Heart left ventricle (tissue), 16 donors: ENCODE measurements around the gene NR2C2AP. TPM values are rescaled to one million over a fixed set of nuclear protein-coding genes. Genes with fewer than 3 reads are reported as not detected.
"Not testable (repeated sequence)": the region's sequence is repeated elsewhere in the genome, so short reads cannot be mapped to it uniquely, and the experiment has no call there.

ENCODE experiments used
- ATAC-seq, 4 donors: fragments of 200-7000 bp; cut with Tn5 transposase; one replicate each; pipeline ENCODE4 v1.9.1; 2020 to 2022; ENCODE audit warnings: moderate library complexity in 4 of 4, mild to moderate bottlenecking in 3 of 4, moderate number of reproducible peaks in 1 of 4
- DNase-seq, 5 donors: peaks; one replicate each; pipeline ENCODE4 v3.0.0-alpha.2; 2020
- H3K27ac ChIP-seq, 12 donors: fragments of 200-600 bp; sonication (generic) in 4 of 12; one replicate each; pipeline versions ENCODE4 v1.5.0 to v1.8.0; 2016 to 2022; ENCODE audit warnings: mild to moderate bottlenecking in 2 of 12
- H3K27me3 ChIP-seq, 9 donors: fragments of 200-600 bp; sonication (generic) in 2 of 9; one replicate each; pipeline versions ENCODE4 v1.5.1 to v1.8.0; 2016 to 2022; ENCODE audit warnings: mild to moderate bottlenecking in 3 of 9
- H3K36me3 ChIP-seq, 9 donors: fragments of 200-600 bp; sonication (generic) in 2 of 9; one replicate each; pipeline versions ENCODE4 v1.5.0 to v1.8.0; 2018 to 2022; ENCODE audit warnings: mild to moderate bottlenecking in 2 of 9
- H3K4me1 ChIP-seq, 12 donors: fragments of 200-600 bp; sonication (generic) in 4 of 12; one replicate each; pipeline versions ENCODE4 v1.5.0 to v1.8.0; 2016 to 2022; ENCODE audit warnings: mild to moderate bottlenecking in 3 of 12
- H3K4me3 ChIP-seq, 12 donors: fragments of 200-600 bp; sonication (generic) in 4 of 12; one replicate each; pipeline versions ENCODE4 v1.5.0 to v1.8.0; 2017 to 2022; ENCODE audit warnings: mild to moderate bottlenecking in 9 of 12, moderate library complexity in 4 of 12
- H3K9me3 ChIP-seq, 12 donors: fragments of 200-600 bp; sonication (generic) in 4 of 12; one replicate each; pipeline versions ENCODE4 v1.5.0 to v1.8.0; 2016 to 2022; ENCODE audit warnings: mild to moderate bottlenecking in 1 of 12
- CTCF ChIP-seq, 12 donors: fragments of 200-600 bp; sonication (generic) in 4 of 12; IDR thresholded peaks; one replicate each; pipeline versions ENCODE4 v1.5.0 to v1.8.0; 2018 to 2022; ENCODE audit warnings: antibody characterized with exemption in 12 of 12, mild to moderate bottlenecking in 5 of 12
- POLR2A ChIP-seq, 2 donors: fragments of 450-650 bp; IDR thresholded peaks; one replicate each; pipeline ENCODE4 v1.6.1; 2017; ENCODE audit warnings: antibody characterized with exemption in 2 of 2, mild to moderate bottlenecking in 2 of 2, moderate library complexity in 2 of 2
- WGBS, 4 donors: extraction: QIAGEN DNeasy Blood & Tissue Kit in 2 of 4; methylation state at CpG; one replicate each; pipeline versions ENCODE4 v1.1.5 to v1.1.7; 2013 to 2018; 5-methylcytosine and 5-hydroxymethylcytosine counted together
- intact Hi-C, 10 donors: fragments of 100-400 bp; cut with DNase I; formaldehyde crosslinking; loops; one replicate each; pipeline versions ENCODE4 v1.11.1 to v1.14.2; 2022
- polyA plus RNA-seq, 2 donors: library from polyadenylated mRNA; stranded (reverse); fragments of 200-250 nt; gene quantifications; one replicate each; pipeline ENCODE4 v1.2.3, GENCODE V29; 2013
- total RNA-seq, 9 donors: library from RNA; depleted of rRNA in 2 of 9; stranded (reverse); fragments of >200 nt in 2 of 9; fragmentation: NEBNext Ultra II Directional in 3 of 9; extraction: Animal tissue kit (Norgen Biotek cat#: 25700) in 3 of 9; gene quantifications; one replicate each; pipeline versions ENCODE4 v1.1.0 to v1.2.4, GENCODE V29; 2016 to 2023
- donor health status: ischemic (EF 13 %, LVEDD 7.1; RV severe dilation, severe dysfunction).
- donor health status: healthy with polysubstance abuse.
- donor health status: DM: no; HTN: yes; CAD: no.
- donor health status: DM: no; HTN: no; CAD: no.
- donor health status: ischemic (EF 25% LVEDD 6.9; RV normal size, moderate dysfunction).
- donor health status: ischemic (EF 25% LVEDD 5.7; RV mildly dilated, moderate dysfunction).
- donor health status: healthy.
- donor health status: DM: yes; HTN: yes; CAD: no.
- donor health status: ischemic (EF 35%, LVEDD 5.7; RV mildly dilated, moderate dysfunction).
- donor health status: nonischemic (EF 11% LVEDD 7.7; RV severe dilation, severe dysfunction).
- donor health status: DM: yes; HTN: yes; CAD: no.
- donor health status: PGD.
- donor health status: ischemic (EF 29% LVEDD 5.4; RV normal size, mild dysfunction).
- donor health status: nonischemic (EF 23%, LVEDD 6.1; RV moderate dilation, normal function).

NR2C2AP gene
- total and polyA plus RNA-seq, 11 donors, result 2.6 to 26.2 (median 6.3) TPM

GRCh38 chr19:19223636-19224035, 20.4 kb upstream of the NR2C2AP start:
- ATAC-seq, result no peak
- 84 to 91% (median 88%) methylated on average over 6 of the region's 6 CpGs for WGBS, 4 donors
- peaks cover 18 to 60% (median 35%) of the 10 kb centered on the region in 9 donors for H3K27me3 ChIP-seq

GRCh38 chr19:19223060-19223459, 19.8 kb upstream of the NR2C2AP start:
- TF ChIP-seq CTCF (IDR thresholded peaks at IDR 0.05) (no peak), POLR2A (IDR thresholded peaks at IDR 0.05) (no peak)
- Histone ChIP-seq H3K9me3 (no peaks in the 10 kb centered on the region), H3K4me1 (peaks cover 0 to 11% (median 4%) of the 10 kb centered on the region in 12 donors), H3K36me3 (no peaks in the 10 kb centered on the region), H3K4me3 (no peak overlapping the region), H3K27me3 (peaks cover 18 to 54% (median 35%) of the 10 kb centered on the region in 9 donors), H3K27ac (no peak overlapping the region)
- intact Hi-C loops, result no loop called here
- ATAC-seq (no peak), DNase-seq (no peak)
- WGBS, 4 donors, result 76 to 87% (median 84%) methylated on average over 5 of the region's 5 CpGs

More at GRCh38 chr19:19223636-19224035, 20.4 kb upstream of the NR2C2AP start:
- TF ChIP-seq CTCF (IDR thresholded peaks at IDR 0.05) (no peak), POLR2A (IDR thresholded peaks at IDR 0.05) (no peak)
- Histone ChIP-seq H3K27ac (no peak overlapping the region), H3K9me3 (no peaks in the 10 kb centered on the region), H3K4me3 (no peak overlapping the region), H3K4me1 (peaks cover 0 to 11% (median 4%) of the 10 kb centered on the region in 12 donors), H3K36me3 (no peaks in the 10 kb centered on the region)
- no peak for DNase-seq
- intact Hi-C loops, result loop anchor here in 1 of 10 donors (2.0 kb wide), 1 partner anchor 77 kb away; no protein-coding TSS in a partner anchor

GRCh38 chr19:19221000-19221399, 17.8 kb upstream of the NR2C2AP start:
- H3K27ac ChIP-seq, DNase-seq, ATAC-seq, H3K9me3 ChIP-seq, H3K36me3 ChIP-seq, intact Hi-C loops, H3K4me3 ChIP-seq: not testable (repeated sequence)
- Histone ChIP-seq H3K27me3 (peaks cover 5 to 35% (median 20%) of the 10 kb centered on the region in 9 donors), H3K4me1 (peaks cover 0 to 11% (median 4%) of the 10 kb centered on the region in 12 donors)
- 76 to 84% (median 82%) methylated on average over 8 of the region's 8 CpGs for WGBS, 4 donors

- Histone ChIP-seq H3K9me3 (no peaks in the 10 kb centered on the region), H3K36me3 (no peaks in the 10 kb centered on the region), H3K4me3 (no peak overlapping the region), H3K4me1 (no peaks in the 10 kb centered on the region), H3K27me3 (peaks cover 0 to 33% (median 10%) of the 10 kb centered on the region in 9 donors), H3K27ac (no peak overlapping the region)
- DNase-seq (no peak), ATAC-seq (no peak)
- TF ChIP-seq CTCF (IDR thresholded peaks at IDR 0.05), result no peak
- intact Hi-C loops, result no loop called here
- WGBS, 4 donors, result 84 to 88% (median 85%) methylated on average over 10 to 21 of the region's 21 CpGs
These were observed 15.7 kb upstream of the NR2C2AP start for GRCh38 chr19:19218911-19219310.

GRCh38 chr19:19217099-19217498, 13.9 kb upstream of the NR2C2AP start:
- TF ChIP-seq CTCF (IDR thresholded peaks at IDR 0.05) (no peak), POLR2A (IDR thresholded peaks at IDR 0.05) (no peak)
- Histone ChIP-seq H3K27ac (no peak overlapping the region), H3K4me1 (no peaks in the 10 kb centered on the region), H3K4me3 (no peak overlapping the region), H3K36me3 (no peaks in the 10 kb centered on the region), H3K9me3 (no peaks in the 10 kb centered on the region), H3K27me3 (peaks cover 2 to 47% (median 21%) of the 10 kb centered on the region in 9 donors)
- 51 to 58% (median 52%) methylated on average over 4 of the region's 4 CpGs for WGBS, 4 donors
- no peak for DNase-seq
- intact Hi-C loops, result no loop called here
- no peak for ATAC-seq
